Measurements from ENCODE around the gene FSD1. TPM values are rescaled to one million over a fixed set of nuclear protein-coding genes. Genes with fewer than 3 reads are reported as not detected.
"Not testable (repeated sequence)": the region's sequence is repeated elsewhere in the genome, so short reads cannot be mapped to it uniquely, and the experiment has no call there.

Gene FSD1
- total RNA-seq, 2 experiments from 2014 or later = 20.8 to 21.8 TPM

GRCh38 chr19:4328243-4328990, 24.0 kb downstream of the FSD1 start:
- DNase-seq = peak; percentile 96
- Mint-ChIP-seq H3K4me1 (peaks cover 20% of the 10 kb centered on the region), H3K27ac (peak overlapping the region; percentile 89), H3K36me3 (peaks cover 4% of the 10 kb centered on the region), H3K4me3 (peak overlapping the region; percentile 86), H3K9me3 (no peaks in the 10 kb centered on the region), H3K27me3 (no peaks in the 10 kb centered on the region)
- POLR2A ChIA-PET = interaction anchor here (0.9 to 4.1 kb wide), 6 partner anchors 15 to 143 kb away, joined by 3 to 30 read pairs (median 6); partner anchors contain the start of genes CHAF1A, FSD1, MPND and TMIGD2
- peak; percentile 80 for ATAC-seq (ENCODE audit: low read depth)

GRCh38 chr19:4328991-4329681, 24.7 kb downstream of the FSD1 start:
- DNase-seq = peak; percentile 51
- not testable (repeated sequence) for H3K9me3 Mint-ChIP-seq; H3K27me3 Mint-ChIP-seq; ATAC-seq (ENCODE audit: low read depth); H3K36me3 Mint-ChIP-seq
- peak overlapping the region; percentile 86 for H3K27ac Mint-ChIP-seq
- POLR2A ChIA-PET = interaction anchor here (1.9 to 4.1 kb wide), 2 partner anchors 14 to 25 kb away, joined by 8 to 30 read pairs; partner anchors contain the start of genes FSD1 and MPND
- peak overlapping the region; percentile 86 for H3K4me3 Mint-ChIP-seq
- H3K4me1 Mint-ChIP-seq = peaks cover 20% of the 10 kb centered on the region

GRCh38 chr19:4329858-4330257, 25.5 kb downstream of the FSD1 start:
- ATAC-seq (ENCODE audit: low read depth) (no peak), DNase-seq (no peak)
- peaks cover 5% of the 10 kb centered on the region for H3K9me3 Mint-ChIP-seq
- no peaks in the 10 kb centered on the region for H3K27me3 Mint-ChIP-seq
- no peak overlapping the region for H3K27ac Mint-ChIP-seq
- peaks cover 8% of the 10 kb centered on the region for H3K36me3 Mint-ChIP-seq
- H3K4me3 Mint-ChIP-seq = peak overlapping the region; percentile 19
- H3K4me1 Mint-ChIP-seq = peaks cover 22% of the 10 kb centered on the region
- POLR2A ChIA-PET = interaction anchor here (4.1 kb wide), 1 partner anchor 14 kb away, joined by 30 read pairs; the partner anchor contains the start of gene MPND

- Mint-ChIP-seq H3K4me1 (peaks cover 19% of the 10 kb centered on the region), H3K27me3 (no peaks in the 10 kb centered on the region), H3K36me3 (peaks cover 18% of the 10 kb centered on the region), H3K27ac (no peak overlapping the region), H3K9me3 (peaks cover 11% of the 10 kb centered on the region), H3K4me3 (no peak overlapping the region)
- DNase-seq (no peak), ATAC-seq (ENCODE audit: low read depth) (no peak)
- POLR2A ChIA-PET = no interaction called here
Measured at GRCh38 chr19:4334929-4335570, 30.7 kb downstream of the FSD1 start.

GRCh38 chr19:4337906-4338440, 33.6 kb downstream of the FSD1 start:
- Mint-ChIP-seq H3K9me3 (peaks cover 11% of the 10 kb centered on the region), H3K27me3 (no peaks in the 10 kb centered on the region), H3K4me3 (peak overlapping the region; percentile 95), H3K4me1 (peaks cover 22% of the 10 kb centered on the region), H3K27ac (peak overlapping the region; percentile 97), H3K36me3 (peaks cover 18% of the 10 kb centered on the region)
- ATAC-seq (ENCODE audit: low read depth) = no peak
- DNase-seq = no peak
- POLR2A ChIA-PET = interaction anchor here (0.8 to 1.8 kb wide), 2 partner anchors 10 to 33 kb away, joined by 3 to 4 read pairs; partner anchors contain the start of gene FSD1

- H3K9me3 Mint-ChIP-seq = peaks cover 11% of the 10 kb centered on the region
- peak within 1 kb of the TSS; percentile 95 for H3K4me3 Mint-ChIP-seq
- DNase-seq = no peak
- no peaks in the 10 kb centered on the region for H3K27me3 Mint-ChIP-seq
- peaks cover 22% of the 10 kb centered on the region for H3K4me1 Mint-ChIP-seq
- POLR2A ChIA-PET = interaction anchor here (0.8 to 1.8 kb wide), 2 partner anchors 9 to 34 kb away, joined by 3 to 4 read pairs; partner anchors contain the start of gene FSD1
- H3K36me3 Mint-ChIP-seq = peaks cover 18% of the 10 kb centered on the region
- peak within 1 kb of the TSS; percentile 97 for H3K27ac Mint-ChIP-seq
- no peak for ATAC-seq (ENCODE audit: low read depth)
Measured at GRCh38 chr19:4338441-4339355, 34.3 kb downstream of the FSD1 start, which contains the start of gene STAP2. STAP2 (minus strand) TSS chr19:4338827; CDS start chr19:4338753, 74 bp downstream.

- Mint-ChIP-seq H3K27ac (peak overlapping the region; percentile 95), H3K4me1 (peaks cover 23% of the 10 kb centered on the region), H3K4me3 (peak overlapping the region; percentile 91), H3K27me3 (no peaks in the 10 kb centered on the region), H3K36me3 (peaks cover 12% of the 10 kb centered on the region), H3K9me3 (no peaks in the 10 kb centered on the region)
- no peak for DNase-seq
- POLR2A ChIA-PET = interaction anchor here (0.6 to 3.6 kb wide), 26 partner anchors 10 to 402 kb away, joined by 3 to 30 read pairs (median 4); partner anchors contain the start of genes CHAF1A, FSD1, HDGFL2 and SH3GL1
- ATAC-seq (ENCODE audit: low read depth) = no peak
Measured at GRCh38 chr19:4342314-4342614, 37.9 kb downstream of the FSD1 start.

- DNase-seq (peak; percentile 89), ATAC-seq (ENCODE audit: low read depth) (peak; percentile 89)
- peaks cover 14% of the 10 kb centered on the region for H3K36me3 Mint-ChIP-seq
- peak overlapping the region; percentile 95 for H3K27ac Mint-ChIP-seq
- peak overlapping the region; percentile 91 for H3K4me3 Mint-ChIP-seq
- peaks cover 22% of the 10 kb centered on the region for H3K4me1 Mint-ChIP-seq
- no peaks in the 10 kb centered on the region for H3K27me3 Mint-ChIP-seq
- POLR2A ChIA-PET = interaction anchor here (0.5 to 3.6 kb wide), 36 partner anchors 9 to 847 kb away, joined by 3 to 30 read pairs (median 4); partner anchors contain the start of genes CHAF1A, FSD1, HDGFL2 and SH3GL1
- no peaks in the 10 kb centered on the region for H3K9me3 Mint-ChIP-seq
Measured at GRCh38 chr19:4342615-4343369, 38.4 kb downstream of the FSD1 start.

- Mint-ChIP-seq H3K27me3 (no peaks in the 10 kb centered on the region), H3K36me3 (peaks cover 15% of the 10 kb centered on the region), H3K4me3 (peak within 1 kb of the TSS; percentile 91), H3K27ac (peak within 1 kb of the TSS; percentile 95), H3K9me3 (no peaks in the 10 kb centered on the region), H3K4me1 (peaks cover 15% of the 10 kb centered on the region)
- POLR2A ChIA-PET = interaction anchor here (0.5 to 3.6 kb wide), 27 partner anchors 9 to 846 kb away, joined by 3 to 30 read pairs (median 6); partner anchors contain the start of genes CHAF1A, FSD1, HDGFL2 and SHD
- peak; percentile 99 for DNase-seq
- ATAC-seq (ENCODE audit: low read depth) = peak; percentile 61
Measured at GRCh38 chr19:4343370-4344307, 39.2 kb downstream of the FSD1 start, which contains the start of gene MPND. MPND (plus strand) TSS chr19:4343562; CDS start chr19:4343594, 32 bp downstream.

GRCh38 chr19:4345342-4346019, 41.1 kb downstream of the FSD1 start:
- DNase-seq = no peak
- Mint-ChIP-seq H3K4me3 (peak overlapping the region; percentile 19), H3K4me1 (peaks cover 14% of the 10 kb centered on the region), H3K27me3 (no peaks in the 10 kb centered on the region), H3K36me3 (peaks cover 15% of the 10 kb centered on the region), H3K9me3 (no peaks in the 10 kb centered on the region), H3K27ac (peak overlapping the region; percentile 40)
- no peak for ATAC-seq (ENCODE audit: low read depth)
- POLR2A ChIA-PET = interaction anchor here (0.7 to 3.6 kb wide), 2 partner anchors 16 to 735 kb away, joined by 3 to 30 read pairs; no protein-coding TSS in a partner anchor
